GM19193 (cell line): ENCODE measurements around the gene SCGB1C1.
"Not testable (repeated sequence)": the region's sequence is repeated elsewhere in the genome, so short reads cannot be mapped to it uniquely, and the experiment has no call there.

Experiments
- POLR2A ChIP-seq: IDR thresholded peaks from 4 replicates; pipeline ENCODE4 v1.6.1; 2011; ENCODE audit not compliant: insufficient read depth, insufficient read length; ENCODE audit errors: extremely low read depth

Gene SCGB1C1

GRCh38 chr11:192674-193128, at the start of gene SCGB1C1:
TSS of gene SCGB1C1 (plus strand) at chr11:193078. CDS start at chr11:193100, 22 bp downstream.
- not testable (repeated sequence) for TF ChIP-seq POLR2A

DNA sequence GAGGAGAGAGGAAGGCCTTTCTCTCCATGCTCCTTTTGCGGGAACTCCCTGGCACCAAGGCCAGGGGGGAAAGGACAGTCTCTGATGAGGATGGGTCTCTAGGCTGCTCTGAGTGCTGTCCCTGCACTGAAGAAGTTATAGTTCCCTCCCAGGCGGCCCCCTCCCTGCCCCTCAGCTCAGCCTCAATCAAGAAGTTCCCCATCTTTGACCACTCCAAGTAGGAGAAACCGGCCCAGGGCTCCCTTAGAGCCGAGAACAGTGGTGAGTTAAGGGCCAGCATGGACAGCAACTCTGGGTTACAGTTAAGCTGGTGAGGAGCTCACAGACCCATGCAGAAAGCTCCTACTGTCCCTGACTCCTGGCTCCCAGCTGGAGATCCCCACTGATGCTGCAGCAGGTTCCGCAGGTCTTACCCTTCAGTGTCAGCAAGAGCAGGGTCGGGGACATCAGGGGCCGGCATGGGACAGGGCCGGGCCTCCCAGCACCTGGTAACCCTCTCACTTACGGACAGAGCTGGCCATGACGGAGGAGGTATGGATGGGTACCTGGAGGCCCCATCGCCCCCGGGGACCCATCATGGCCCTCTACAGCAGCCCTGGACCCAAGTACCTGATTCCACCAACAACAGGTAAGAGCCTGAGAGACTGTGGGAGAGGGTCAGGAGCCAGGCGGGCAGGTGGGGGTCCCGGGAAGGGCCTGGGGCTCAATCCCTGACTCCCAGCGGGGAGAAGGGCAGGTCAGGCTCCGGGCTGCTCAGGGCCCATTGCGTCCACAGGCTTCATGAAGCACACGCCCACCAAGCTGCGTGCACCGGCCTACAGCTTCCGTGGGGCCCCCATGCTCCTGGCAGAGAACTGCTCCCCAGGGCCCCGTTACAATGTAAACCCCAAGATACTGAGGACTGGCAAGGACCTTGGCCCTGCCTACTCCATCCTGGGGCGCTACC, 4.2 kb downstream of the SCGB1C1 start:
- no peak for TF ChIP-seq POLR2A

GRCh38 chr11:197741-198235, 4.9 kb downstream of the SCGB1C1 start:
- TF ChIP-seq POLR2A, result no peak

DNA sequence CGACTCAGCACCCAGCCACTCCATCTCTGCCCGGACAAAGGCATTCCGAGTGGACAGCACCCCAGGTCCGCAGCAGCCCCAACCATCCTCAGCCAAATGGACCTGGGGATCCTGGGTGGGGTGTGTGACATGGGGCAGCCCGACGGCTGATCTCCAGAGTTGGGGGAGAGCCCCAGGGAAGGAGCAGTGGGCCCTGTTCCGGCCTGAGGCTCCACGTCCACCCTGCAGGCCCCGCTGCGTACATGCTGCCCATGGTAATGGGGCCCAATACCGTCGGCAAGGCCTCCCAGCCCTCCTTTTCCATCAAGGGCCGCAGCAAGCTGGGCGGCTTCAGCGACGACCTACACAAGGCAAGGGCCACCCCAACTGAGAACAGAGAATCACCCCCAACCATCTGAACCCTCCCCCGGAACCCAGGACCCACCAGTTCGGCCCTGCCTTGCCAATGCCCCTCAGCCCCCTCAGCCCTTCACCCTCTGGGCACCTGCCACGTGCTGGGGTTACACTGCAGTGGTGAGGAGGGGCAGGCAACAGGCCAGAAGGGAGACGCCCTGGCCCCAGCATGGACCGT, 5.4 kb downstream of the SCGB1C1 start:
- TF ChIP-seq POLR2A, result no peak

- no peak for TF ChIP-seq POLR2A
Observed at GRCh38 chr11:199004-199581, 6.2 kb downstream of the SCGB1C1 start.

DNA sequence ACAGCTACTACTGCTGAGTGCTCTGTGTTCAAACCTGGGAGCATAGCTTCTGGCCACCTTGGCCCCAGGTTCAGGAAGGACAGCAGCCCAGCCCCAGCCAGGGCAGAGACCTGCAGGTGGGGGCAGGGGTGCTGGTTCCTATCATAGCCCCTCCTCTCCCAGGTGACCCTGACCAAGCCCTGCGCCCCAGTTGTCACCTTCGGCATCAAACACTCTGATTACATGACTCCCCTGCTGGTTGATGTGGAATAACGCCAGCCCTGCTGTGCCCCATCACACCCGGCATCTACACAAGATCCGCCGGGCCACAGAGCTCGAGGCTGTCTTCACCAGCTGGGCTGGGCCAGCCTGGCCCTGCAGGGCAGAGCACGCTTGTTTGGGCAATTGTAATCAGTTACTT, 6.9 kb downstream of the SCGB1C1 start:
- TF ChIP-seq POLR2A, result no peak

DNA sequence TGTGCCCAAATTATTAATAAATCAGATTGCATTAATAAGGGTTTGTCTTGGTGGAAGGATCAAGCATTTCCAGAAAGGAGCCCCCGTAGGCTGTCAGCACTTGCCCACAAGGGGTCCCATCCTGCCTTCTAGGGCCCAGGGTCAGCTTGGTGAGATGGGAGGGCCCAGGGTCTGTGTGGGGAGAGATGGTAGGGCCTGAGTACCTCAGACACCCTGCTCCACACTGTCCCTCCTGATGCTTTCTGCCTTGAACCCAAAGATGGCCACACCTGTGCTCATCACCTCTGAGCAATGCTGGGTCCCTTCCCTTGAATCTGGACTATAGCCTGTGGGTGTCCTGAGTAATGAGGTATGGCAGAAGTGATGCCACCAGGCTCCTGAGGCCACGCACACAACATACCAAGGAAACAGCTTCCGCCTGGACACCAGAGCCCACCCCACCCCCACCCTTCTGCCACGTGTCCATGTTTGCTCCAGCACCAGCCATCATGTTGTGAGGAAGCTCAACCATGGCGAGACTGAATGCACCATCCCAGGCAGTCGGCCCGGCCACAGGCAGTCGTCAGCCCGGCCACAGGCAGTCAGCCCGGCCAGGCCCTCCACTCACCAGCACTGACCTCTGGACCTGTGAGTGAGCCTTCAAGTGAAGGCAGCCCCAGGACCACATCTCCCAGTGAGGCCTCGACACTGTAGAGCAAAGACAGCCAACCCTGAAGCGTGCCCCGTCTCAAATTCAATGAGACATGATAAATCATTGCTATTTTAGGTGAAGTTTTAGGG, 7.5 kb downstream of the SCGB1C1 start:
- peak; percentile 14 for TF ChIP-seq POLR2A

GRCh38 chr11:201966-202365, 9.1 kb downstream of the SCGB1C1 start:
- no peak for TF ChIP-seq POLR2A

DNA sequence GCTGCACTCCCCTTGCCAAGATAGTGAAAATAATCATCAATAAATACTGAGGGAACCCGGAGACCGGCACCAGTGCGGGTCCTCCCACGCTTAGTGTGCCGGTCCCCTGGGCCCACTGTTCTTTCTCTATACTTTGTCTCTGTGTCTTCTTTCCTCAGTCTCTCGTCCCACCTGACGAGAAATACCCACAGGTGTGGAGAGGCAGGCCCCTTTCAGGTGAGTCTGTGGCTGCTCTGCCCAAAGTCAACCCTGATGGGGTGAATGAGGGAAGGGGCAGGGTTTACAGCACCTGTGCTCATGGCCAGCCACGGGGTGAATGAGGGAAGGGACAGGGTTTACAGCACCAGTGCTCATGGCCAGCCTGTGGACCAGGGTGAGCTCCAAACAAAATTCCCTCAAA, 9.6 kb downstream of the SCGB1C1 start:
- no peak for TF ChIP-seq POLR2A

DNA sequence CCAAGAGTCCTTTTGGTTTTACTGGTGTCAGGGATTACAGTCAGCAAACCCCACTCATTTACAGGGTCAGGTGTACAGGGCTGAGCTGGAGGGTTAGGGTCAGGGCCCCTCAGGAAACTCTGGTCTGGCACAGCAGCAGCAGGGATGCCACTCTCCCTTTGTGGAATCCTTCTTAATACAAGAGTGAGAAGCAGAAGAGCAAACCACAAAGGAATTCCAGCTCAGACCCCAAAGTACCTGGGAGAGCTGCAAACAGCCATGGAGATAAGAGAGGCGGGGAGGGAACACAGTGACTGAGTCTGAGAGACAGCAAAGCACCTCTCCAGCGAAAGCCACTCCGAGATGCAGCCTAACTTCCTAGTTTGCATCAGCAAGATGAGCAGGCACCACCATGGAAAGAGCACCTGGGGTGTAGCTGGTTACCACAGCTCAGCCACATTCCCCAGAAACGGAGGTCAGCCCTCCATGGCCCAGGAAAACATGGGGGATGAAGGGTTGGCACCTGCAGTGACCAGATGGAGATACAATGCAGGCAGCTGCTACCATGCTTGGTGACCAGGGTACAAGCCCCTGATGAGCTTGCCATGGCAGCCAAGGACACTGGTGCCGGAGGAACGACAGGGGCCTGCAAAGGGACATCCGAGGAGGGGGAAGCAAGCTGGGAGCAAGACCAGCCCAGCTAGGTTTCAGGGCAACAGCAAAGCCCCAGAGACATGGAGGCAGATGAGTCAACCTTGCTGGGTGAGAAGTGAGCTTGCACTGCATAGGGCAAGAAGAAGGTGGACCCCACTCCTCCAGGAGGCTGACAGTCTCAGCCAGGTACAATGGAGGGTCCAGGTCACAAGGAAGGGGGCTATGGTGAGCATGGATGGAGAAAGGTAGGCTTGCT, 10.4 kb downstream of the SCGB1C1 start:
- no peak for TF ChIP-seq POLR2A

- no peak for TF ChIP-seq POLR2A
Observed at GRCh38 chr11:203945-204586, 11.2 kb downstream of the SCGB1C1 start.

GRCh38 chr11:204587-205109, 11.8 kb downstream of the SCGB1C1 start:
- TF ChIP-seq POLR2A, result no peak
